NCI-H526 treated with DMSO at 0.1 percent for 48 hours (cell line): Measurements from ENCODE around the gene ANO6.
"Not testable (repeated sequence)": the region's sequence is repeated elsewhere in the genome, so short reads cannot be mapped to it uniquely, and the experiment has no call there.

Source experiments
- DNase-seq: peaks from one replicate; lab custom pipeline; 2025; lab: John Stamatoyannopoulos, UW

The ANO6 gene

DNA sequence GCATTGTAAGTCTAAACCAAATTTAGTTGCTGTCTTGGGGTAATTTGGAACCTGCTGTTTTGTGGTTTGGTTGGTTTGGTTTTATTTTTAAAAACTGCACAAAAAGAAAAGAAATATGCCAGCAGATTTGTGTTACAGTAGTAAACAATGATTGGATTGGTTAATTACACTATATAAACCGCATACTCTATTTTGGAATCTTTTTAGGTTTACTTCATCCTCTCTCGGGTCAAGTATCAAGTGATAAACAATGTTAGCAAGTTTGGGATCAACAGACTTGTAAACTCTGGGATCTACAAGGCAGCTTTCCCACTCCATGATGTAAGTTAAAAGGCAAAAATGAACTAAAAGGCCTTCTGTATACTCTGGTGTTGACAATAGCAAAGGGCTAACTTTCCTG is 132.4 kb downstream of the ANO6 start:
- DNase-seq, result no peak

DNA sequence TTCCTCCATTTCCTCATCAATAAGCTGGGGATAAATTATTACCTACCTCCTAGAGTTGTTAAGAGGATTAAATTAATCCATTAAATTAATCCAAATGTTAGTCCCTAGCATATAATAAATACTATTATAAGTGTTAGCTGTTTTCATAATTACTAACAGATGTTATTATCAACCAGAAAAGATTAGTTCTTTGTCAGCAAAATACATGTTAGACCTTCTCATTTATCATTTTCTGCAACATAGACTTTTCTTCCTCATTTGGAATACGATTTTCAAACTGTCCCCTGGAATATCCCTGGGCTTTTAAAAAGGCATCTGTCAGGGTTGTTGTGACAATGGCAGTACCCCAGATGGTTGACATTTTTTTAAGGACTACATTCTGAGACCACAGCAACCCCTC is 133.1 kb downstream of the ANO6 start:
- no peak for DNase-seq

DNA sequence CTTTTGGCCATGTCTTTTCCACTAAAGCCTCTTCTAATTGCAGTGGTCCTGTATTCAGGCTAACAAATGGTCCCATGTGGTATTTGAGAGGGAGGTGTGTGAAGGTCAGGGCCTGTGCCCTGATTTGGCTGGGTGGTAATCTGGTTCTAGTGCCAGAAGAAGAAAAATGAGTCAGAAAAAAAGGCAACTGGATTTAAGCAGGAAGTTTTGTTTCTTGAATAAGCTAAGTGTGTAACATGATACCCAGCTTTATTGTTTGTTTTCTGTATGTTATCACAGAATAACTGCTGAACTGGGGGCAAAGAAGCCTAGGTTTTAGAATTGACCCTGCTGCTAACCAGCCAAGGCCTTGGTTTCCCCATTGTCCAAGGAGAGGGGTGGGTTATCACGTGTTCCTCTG is 134.0 kb downstream of the ANO6 start:
- no peak for DNase-seq

DNA sequence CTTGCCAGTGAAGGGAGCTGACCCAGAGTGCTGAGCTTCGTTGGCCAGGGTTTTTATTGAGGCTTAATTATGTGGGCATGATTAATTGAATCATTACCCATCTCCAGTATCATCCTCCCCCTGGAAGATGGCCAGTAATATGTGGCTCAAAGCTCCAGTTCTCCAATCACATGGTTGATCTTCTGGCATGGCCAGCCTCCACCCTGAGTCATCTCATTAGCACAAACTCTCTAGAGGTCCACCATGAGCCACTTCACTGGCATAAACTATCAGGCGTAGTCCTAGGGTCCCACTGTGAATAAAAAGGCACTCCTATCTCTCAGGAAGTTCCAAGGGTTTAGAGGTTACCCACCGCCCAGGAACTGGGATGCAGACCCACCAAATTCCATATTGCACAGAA is 135.0 kb downstream of the ANO6 start:
- no peak for DNase-seq

GRCh38 chr12:45351921-45352670 is 136.2 kb downstream of the ANO6 start:
- DNase-seq, result no peak

- no peak for DNase-seq
These were observed 138.0 kb downstream of the ANO6 start for GRCh38 chr12:45353944-45354343.

DNA sequence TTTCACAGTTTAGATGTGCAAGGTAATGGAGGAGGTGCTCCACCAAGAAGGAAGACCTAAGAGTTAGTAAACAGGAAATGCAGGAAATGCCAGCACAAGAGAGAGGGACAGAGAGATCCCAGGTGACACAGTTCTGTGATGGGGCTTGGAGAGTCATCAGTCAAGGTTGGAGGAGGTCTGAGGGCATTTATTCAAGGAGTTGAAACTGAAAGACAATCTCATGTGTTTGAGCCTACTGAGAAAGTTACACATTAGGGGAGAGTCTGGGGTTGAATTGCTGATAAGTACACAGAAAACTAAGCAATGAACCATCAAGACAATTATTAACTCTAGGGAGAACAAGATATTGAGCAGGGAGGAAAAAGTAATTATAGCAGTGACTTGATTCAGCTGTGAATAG is 138.5 kb downstream of the ANO6 start:
- DNase-seq, result no peak

DNA sequence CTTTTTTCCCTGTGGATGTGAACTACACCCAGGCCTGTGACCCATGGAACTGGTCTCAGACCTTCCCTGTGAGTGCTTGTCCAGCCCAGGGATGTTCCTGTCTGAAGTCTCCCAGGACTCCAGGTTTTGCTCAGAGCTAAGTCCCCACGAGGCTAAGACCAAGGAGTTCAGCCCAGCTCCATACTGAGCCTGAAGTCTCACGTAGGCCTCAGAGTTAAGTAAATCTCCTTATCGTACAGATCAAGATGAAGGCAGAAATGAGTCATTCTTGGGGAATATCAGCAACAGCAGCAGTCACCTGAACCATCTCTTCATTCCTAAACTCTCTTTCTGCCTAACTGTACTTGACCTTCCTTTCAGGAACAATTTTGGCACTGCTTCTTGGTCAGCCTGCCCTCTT is 139.8 kb downstream of the ANO6 start:
- no peak for DNase-seq

DNA sequence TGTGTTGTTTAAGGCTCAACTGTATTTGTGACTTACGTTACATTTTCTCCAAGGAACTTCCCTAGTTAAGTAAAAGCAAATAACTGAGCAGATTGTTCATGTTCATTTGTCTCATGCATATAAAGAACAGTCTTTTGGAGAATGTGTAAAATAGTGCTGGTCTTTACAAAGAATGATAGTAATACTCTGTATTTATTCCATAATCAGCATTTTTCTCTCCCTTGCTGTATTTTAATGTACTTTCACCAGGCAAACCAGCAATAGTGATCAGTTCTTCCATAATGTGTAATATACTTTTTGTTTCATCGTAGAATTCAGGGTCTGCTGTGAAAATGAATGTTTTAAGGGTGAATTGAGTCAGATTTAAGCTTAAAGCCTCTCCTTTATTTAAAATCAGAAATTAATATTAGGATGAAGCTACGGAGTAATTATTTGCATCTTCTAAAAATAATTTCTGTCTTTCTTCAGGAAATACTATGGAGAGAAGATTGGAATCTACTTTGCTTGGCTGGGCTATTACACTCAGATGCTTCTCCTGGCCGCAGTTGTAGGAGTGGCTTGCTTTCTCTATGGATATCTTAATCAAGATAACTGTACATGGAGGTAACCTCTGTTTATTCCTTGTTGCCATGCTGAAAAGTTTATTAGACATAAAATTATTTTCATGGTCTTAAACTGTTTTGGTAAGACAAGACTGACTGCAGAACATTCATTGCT is 141.1 kb downstream of the ANO6 start:
- no peak for DNase-seq

- DNase-seq, result no peak
These were observed 141.9 kb downstream of the ANO6 start for GRCh38 chr12:45357539-45358417.

DNA sequence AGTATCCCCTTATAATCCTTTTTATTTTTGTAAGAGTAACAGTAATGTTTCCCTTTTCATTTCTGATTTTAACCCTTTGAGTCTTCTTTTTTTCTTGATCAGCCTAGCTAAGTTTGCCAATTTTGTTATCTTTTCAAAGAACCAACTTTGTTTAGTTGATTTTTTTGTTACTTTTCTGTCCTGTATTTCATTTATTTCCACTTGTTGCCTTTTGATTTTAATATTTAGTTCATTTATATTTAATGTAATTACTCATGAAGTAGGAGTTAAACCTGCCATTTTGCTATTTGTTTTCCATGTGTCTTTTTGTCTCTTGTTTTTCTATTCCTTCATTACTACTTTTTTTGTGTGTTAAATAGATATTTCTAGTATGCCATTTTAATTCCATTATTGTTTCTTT is 146.4 kb downstream of the ANO6 start:
- DNase-seq, result no peak

- DNase-seq, result no peak
These were observed 148.0 kb downstream of the ANO6 start for GRCh38 chr12:45363903-45364302.

DNA sequence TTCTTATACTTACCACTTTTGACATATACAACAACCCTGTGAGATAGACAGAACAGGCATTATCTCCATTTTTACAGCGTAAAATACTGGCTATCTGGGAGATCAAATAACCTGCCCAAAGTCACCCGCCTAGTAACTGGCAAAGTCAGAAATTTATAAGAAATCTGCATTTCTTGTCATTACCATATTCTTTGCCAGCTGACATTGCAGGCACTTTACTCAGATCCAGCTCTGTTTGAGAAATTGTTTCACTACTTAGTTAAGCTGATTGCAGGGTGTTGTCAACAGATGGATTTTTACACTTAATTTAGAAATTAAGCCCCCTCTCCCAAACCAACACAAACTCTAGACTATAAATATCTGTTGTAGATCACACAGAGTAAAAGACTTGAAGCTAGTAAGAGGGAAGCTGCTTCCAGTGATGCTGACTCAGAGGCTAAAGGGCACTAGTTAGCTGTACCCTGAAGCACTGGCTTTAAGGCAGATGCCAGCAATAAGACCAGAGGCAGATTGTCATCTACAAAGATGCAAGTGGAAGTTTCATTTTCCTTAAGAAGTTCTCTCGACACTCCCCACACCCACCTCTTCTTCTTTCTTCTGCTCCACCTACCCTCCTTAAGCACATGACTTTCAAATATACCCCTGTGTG is 153.1 kb downstream of the ANO6 start:
- DNase-seq, result no peak

DNA sequence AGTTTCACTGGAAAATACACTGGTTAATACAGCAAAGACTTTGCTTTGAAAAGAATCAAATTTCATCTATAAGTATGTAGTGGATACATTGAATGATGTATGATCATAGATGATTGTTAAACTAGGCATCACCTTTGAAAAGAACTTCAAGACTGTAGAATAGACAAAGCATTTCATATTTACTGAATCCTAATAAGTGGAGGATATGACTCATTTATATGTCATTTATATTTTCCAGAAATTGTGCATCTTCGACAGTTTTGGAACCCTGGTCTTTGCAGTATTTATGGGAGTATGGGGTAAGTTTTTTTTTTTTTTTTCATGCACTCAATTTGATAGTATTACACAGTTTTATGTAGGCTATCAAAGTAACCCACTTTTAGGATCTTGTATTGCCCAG is 161.9 kb downstream of the ANO6 start:
- no peak for DNase-seq

DNA sequence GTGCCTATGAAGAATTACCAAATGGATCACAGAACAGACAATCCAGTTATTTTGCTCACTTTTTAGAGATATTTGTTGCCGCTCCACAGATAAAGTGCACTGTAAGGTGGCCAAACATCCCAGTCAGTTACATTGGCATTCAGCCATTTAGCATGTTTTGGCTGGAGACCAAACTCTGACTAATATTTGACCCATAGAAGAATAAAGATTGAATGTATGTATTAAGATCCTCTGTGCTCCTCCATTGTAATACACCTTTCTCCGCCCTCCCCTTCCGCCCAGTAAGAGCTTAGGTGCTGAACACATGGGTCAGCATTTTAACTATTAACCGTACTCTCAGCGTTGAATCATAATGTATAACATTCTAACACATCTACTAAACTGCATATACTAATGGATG is 163.4 kb downstream of the ANO6 start:
- DNase-seq, result no peak

DNA sequence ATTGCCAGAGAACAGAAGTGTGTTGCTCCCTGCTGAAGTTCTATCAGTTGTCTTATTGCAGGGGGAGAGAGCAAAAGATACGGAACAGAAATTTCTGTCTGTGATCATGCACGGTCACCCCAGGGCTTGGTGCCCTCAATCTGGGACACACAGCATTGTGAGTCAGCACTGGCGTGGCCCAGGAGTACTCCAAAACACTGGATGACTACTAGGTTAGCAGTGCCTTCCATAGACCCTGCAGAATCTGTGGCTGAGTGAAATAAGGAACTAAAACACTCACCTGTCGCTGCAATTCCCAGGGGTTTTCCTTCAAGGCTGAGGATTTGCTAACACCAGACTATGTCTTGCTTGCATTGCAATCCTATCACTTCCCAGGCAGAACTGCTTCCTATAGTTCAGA is 165.5 kb downstream of the ANO6 start:
- no peak for DNase-seq

- no peak for DNase-seq
These were observed 172.7 kb downstream of the ANO6 start for GRCh38 chr12:45388545-45388944.

- DNase-seq, result no peak
These were observed 173.5 kb downstream of the ANO6 start for GRCh38 chr12:45389426-45389825.

DNA sequence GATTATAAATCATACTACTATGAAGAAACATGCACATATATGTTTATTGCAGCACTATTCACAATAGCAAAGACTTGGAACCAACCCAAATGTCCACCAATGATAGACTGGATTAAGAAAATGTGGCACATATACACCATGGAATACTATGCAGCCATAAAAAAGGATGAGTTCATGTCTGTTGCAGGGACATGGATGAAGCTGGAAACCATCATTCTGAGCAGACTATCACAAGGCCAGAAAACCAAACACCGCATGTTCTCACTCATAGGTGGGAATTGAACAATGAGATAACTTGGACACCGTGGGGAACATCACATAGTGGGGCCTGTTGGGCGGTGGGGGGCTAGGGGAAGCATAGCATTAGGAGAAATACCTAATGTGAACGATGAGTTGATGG is 181.6 kb downstream of the ANO6 start:
- DNase-seq, result not testable (repeated sequence)

GRCh38 chr12:45398552-45398951 is 182.7 kb downstream of the ANO6 start:
- no peak for DNase-seq

GRCh38 chr12:45400991-45401390 is 185.1 kb downstream of the ANO6 start:
- no peak for DNase-seq

DNA sequence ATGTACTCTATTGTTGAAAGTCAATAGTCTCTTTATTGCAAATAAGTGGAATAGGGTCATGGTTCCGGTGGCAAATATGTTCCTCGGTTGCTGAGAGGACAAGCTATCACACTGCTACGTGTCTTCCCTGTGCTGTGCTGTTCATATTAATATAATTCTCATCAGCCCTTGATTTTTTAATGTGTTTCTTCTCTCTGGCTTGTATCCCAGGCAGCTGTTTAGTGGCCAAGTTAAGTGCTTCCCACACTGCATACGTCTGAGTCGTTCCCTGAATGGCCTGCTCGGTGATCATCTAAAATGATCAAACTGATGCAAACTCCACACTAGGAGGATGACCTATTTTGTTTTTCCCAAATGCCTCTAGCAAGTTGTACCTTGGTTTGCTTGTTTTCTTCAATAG is 186.4 kb downstream of the ANO6 start:
- no peak for DNase-seq
